K562 (cell line): ENCODE results near the gene INHA. TPM values are rescaled to one million over a fixed set of nuclear protein-coding genes. Genes with fewer than 3 reads are reported as not detected.
A peak's percentile ranks its signal among the peaks of the same experiment; 100 is the strongest.

Source experiments
- ARID4B ChIP-seq: sonication (generic); formaldehyde crosslinking; IDR thresholded peaks from 2 replicates; pipeline ENCODE4 v1.8.0; 2022; ENCODE audit warnings: mild to moderate bottlenecking, missing genetic modification reagents
- ASH1L ChIP-seq: fragments of 450-650 bp; IDR thresholded peaks from 2 replicates; pipeline ENCODE4 v1.6.1; 2018; ENCODE audit warnings: borderline replicate concordance, mild to moderate bottlenecking, low read depth; ENCODE audit not compliant: partially characterized antibody
- BRF2 ChIP-seq: IDR thresholded peaks from 3 replicates; pipeline ENCODE4 v1.6.1; 2011; ENCODE audit warnings: borderline replicate concordance, mild to moderate bottlenecking; ENCODE audit not compliant: insufficient read length, insufficient read depth
- CBX1 ChIP-seq: sonication (generic); IDR thresholded peaks from 2 replicates; pipeline ENCODE4 v1.6.1; 2016; ENCODE audit warnings: antibody characterized with exemption, low read depth, mild to moderate bottlenecking
- CREB3 ChIP-seq: fragments of 450-650 bp; conservative IDR thresholded peaks from 2 replicates; pipeline ENCODE4 v1.6.1; 2016; ENCODE audit warnings: missing genetic modification characterization, low read depth, mild to moderate bottlenecking, missing compliant biosample characterization, moderate library complexity
- CTCF ChIP-seq, 3 experiments: IDR thresholded peaks in 2 of 3; conservative IDR thresholded peaks in 1 of 3; 2 replicates each; pipeline ENCODE4 v1.5.1; 2011 to 2012; ENCODE audit warnings: low read length in 3 of 3, mild to moderate bottlenecking in 3 of 3, control low read depth in 2 of 3, improper control_type of control experiment in 1 of 3, inconsistent platforms in 1 of 3, low read depth in 1 of 3, mixed read lengths in 1 of 3, moderate library complexity in 1 of 3; ENCODE audit not compliant: insufficient read depth in 2 of 3
- CTCFL ChIP-seq: IDR thresholded peaks from 2 replicates; pipeline ENCODE4 v1.6.1; 2011; ENCODE audit warnings: borderline replicate concordance, low read depth, mild to moderate bottlenecking, moderate library complexity, low read length; ENCODE audit not compliant: insufficient read depth, poor library complexity, severe bottlenecking
- DACH1 ChIP-seq: fragments of 450-650 bp; IDR thresholded peaks from 2 replicates; pipeline ENCODE4 v1.6.1; 2018; ENCODE audit not compliant: partially characterized antibody
- E2F4 ChIP-seq: sonication (generic); formaldehyde crosslinking; IDR thresholded peaks from 2 replicates; pipeline ENCODE4 v1.8.0; 2022; ENCODE audit warnings: mild to moderate bottlenecking, low read depth, missing genetic modification reagents
- GATAD2A ChIP-seq: fragments of 450-650 bp; IDR thresholded peaks from 2 replicates; pipeline ENCODE4 v1.6.1; 2017
- HMG20B ChIP-seq: fragments of 250-450 bp; sonication (Bioruptor Pico); IDR thresholded peaks from 2 replicates; pipeline ENCODE4 v1.5.0; 2021; ENCODE audit warnings: mild to moderate bottlenecking
- MAFF ChIP-seq: IDR thresholded peaks from 2 replicates; pipeline ENCODE4 v1.6.1; 2012; ENCODE audit warnings: low read length, improper control_type of control experiment
- NR1H2 ChIP-seq: sonication (generic); formaldehyde crosslinking; IDR thresholded peaks from 2 replicates; pipeline ENCODE4 v1.4.0; 2020; ENCODE audit warnings: mild to moderate bottlenecking, missing genetic modification reagents
- RB1 ChIP-seq: fragments of 450-650 bp; IDR thresholded peaks from 2 replicates; pipeline ENCODE4 v1.6.1; 2017; ENCODE audit warnings: low read depth, mild to moderate bottlenecking
- ZC3H8 ChIP-seq: fragments of 450-650 bp; IDR thresholded peaks from 2 replicates; pipeline ENCODE4 v1.6.1; 2017
- ZNF764 ChIP-seq: fragments of 250-450 bp; sonication (Bioruptor Pico); IDR thresholded peaks from 2 replicates; pipeline ENCODE4 v1.4.0; 2020; ENCODE audit warnings: low read depth, mild to moderate bottlenecking, moderate library complexity
- polyA plus RNA-seq, 8 experiments: library from polyadenylated mRNA; depleted of rRNA in 4 of 8; stranded (reverse) in 5 of 8; unstranded in 3 of 8; fragments of >200 nt; fragmentation: Nextera tagmentation in 2 of 8; fragmentation: Illumina TruSeq in 1 of 8; extraction: Ambion mirVana in 2 of 8; extraction: Trizol in 1 of 8; gene quantifications; 2 replicates each; pipeline versions ENCODE4 v1.2.1 to v1.2.3, GENCODE V29; 2011 to 2014; ENCODE audit warnings: inconsistent platforms in 1 of 8, missing spikeins in 1 of 8
- total RNA-seq, 7 experiments: library from RNA; depleted of rRNA in 6 of 7; stranded (reverse); fragments of >200 nt in 6 of 7; fragmentation: Illumina TruSeq in 2 of 7; extraction: Trizol in 2 of 7; gene quantifications; 2 replicates each; pipeline versions ENCODE4 v1.2.1 to v1.2.3, GENCODE V29; 2011 to 2021; ENCODE audit warnings: low replicate concordance in 1 of 7

The INHA gene
- total and polyA plus RNA-seq, 9 of the 15 experiments (the other 6 are each of a cell fraction or from before 2014, with no cell fraction given), result 0.07 to 1.9 (median 0.40) TPM

- no peak for TF ChIP-seq MAFF
- TF ChIP-seq E2F4, result no peak
- no peak for TF ChIP-seq ZNF764 (CRISPR knock-in tag)
- TF ChIP-seq GATAD2A, result no peak
- TF ChIP-seq CREB3 (tag), result no peak
- 0 out of 2 replicates have a peak, but pooled peaks have one; percentile 79 for TF ChIP-seq ARID4B (CRISPR knock-in tag)
- TF ChIP-seq DACH1, result no peak
- peak; percentile 68 to 97 (median 90) for TF ChIP-seq CTCF (IDR thresholded peaks at IDR 0.05 in 2 of 3, conservative IDR thresholded peaks at IDR 0.05 in 1 of 3; ENCODE audit: insufficient read depth in 2 of 3, low read depth in 1 of 3, low read length in 3 of 3)
- peak; percentile 64 for TF ChIP-seq RB1
- no peak for TF ChIP-seq CBX1
- TF ChIP-seq CTCFL, result peak; percentile 97
- TF ChIP-seq HMG20B (CRISPR knock-in tag), result no peak
- no peak for TF ChIP-seq BRF2
- no peak for TF ChIP-seq ASH1L
- TF ChIP-seq ZC3H8, result no peak
- TF ChIP-seq NR1H2 (CRISPR knock-in tag), result no peak
Observed at GRCh38 chr2:219541611-219542180, 30.4 kb upstream of the INHA start (continued).
